Naive B cell (primary cell): ENCODE data around the gene NPR3. TPM values are rescaled to one million over a fixed set of nuclear protein-coding genes. Genes with fewer than 3 reads are reported as not detected.

Source experiments
- polyA plus RNA-seq, 6 donors: library from polyadenylated mRNA; unstranded; fragments of 300-500 nt; fragmentation: Illumina TruSeq; gene quantifications; one replicate each; pipeline ENCODE4 v1.2.3, GENCODE V29; 2021; ENCODE audit warnings: low read depth in 6 of 6

NPR3 gene
- polyA plus RNA-seq, 6 donors from 2014 or later = not detected

Other genes with a start within 250 kb of the NPR3 start
- 100 to 1,000 TPM; 393 to 545 (median 438) TPM for gene SUB1, start 125.8 kb upstream of the NPR3 start, polyA plus RNA-seq